HepG2 (cell line): Measurements from ENCODE around the gene UBE4A. TPM values are rescaled to one million over a fixed set of nuclear protein-coding genes. Genes with fewer than 3 reads are reported as not detected.
A peak's percentile ranks its signal among the peaks of the same experiment; 100 is the strongest.

Experiments
- ATAC-seq: fragments of 200-7000 bp; cut with Tn5 transposase; 3 replicates; pipeline ENCODE4 v1.9.1; 2020; ENCODE audit warnings: mild to moderate bottlenecking, moderate library complexity
- BruUV-seq: library from RNA; stranded (reverse); fragments of 400-500 nt; replicated peaks from 2 replicates; lab custom pipeline; 2021; lab: Mats Ljungman, UMichigan
- CTCF ChIA-PET: fragments of 300-600 bp; formaldehyde crosslinking; extraction: SDS; loops from one replicate; lab custom pipeline; 2021; ENCODE audit warnings: low total read pairs, inconsistent platforms, low intra/inter-chr PET ratio; lab: Yijun Ruan, JAX
- POLR2A ChIA-PET: fragments of 350-600 bp; sonication (Branson Sonifier 250); formaldehyde crosslinking; loops from one replicate; lab custom pipeline; 2020; ENCODE audit warnings: antibody characterized with exemption, inconsistent platforms; lab: Yijun Ruan, JAX
- DNase-seq: peaks from one replicate; pipeline ENCODE4 v3.0.0-alpha.2; 2015; ENCODE audit warnings: low spot score
- FAIRE-seq: peaks from 3 replicates; lab custom pipeline; 2011; peaks lifted over from hg19 to GRCh38; lab: Jason Lieb, UNC
- H2AFZ ChIP-seq: one replicate; pipeline ENCODE4 v1.6.1; 2011; ENCODE audit warnings: low read length, inconsistent platforms
- H3K27ac ChIP-seq: fragments of 300-600 bp; 3 replicates; pipeline ENCODE4 v1.8.0; 2011; ENCODE audit warnings: mixed run types, mild to moderate bottlenecking, mixed read lengths, low read length, inconsistent platforms; ENCODE audit not compliant: insufficient read depth; ENCODE audit errors: extremely low read length
- H3K27me3 ChIP-seq, 2 experiments: fragments of 200-600 bp in 1 of 2; 2 replicates in 1 of 2; 3 replicates in 1 of 2; pipeline versions ENCODE4 v1.6.0 to v1.8.0; 2011; ENCODE audit warnings: low read length in 2 of 2, mild to moderate bottlenecking in 2 of 2, moderate library complexity in 2 of 2, inconsistent platforms in 1 of 2; ENCODE audit not compliant: insufficient read depth in 2 of 2, control insufficient read depth in 1 of 2
- H3K36me3 ChIP-seq, 2 experiments: fragments of 200-600 bp in 1 of 2; replicated peaks in 1 of 2; 2 replicates in 1 of 2; 3 replicates in 1 of 2; pipeline versions ENCODE4 v1.5.1 to v1.8.0; 2011; ENCODE audit warnings: low read length in 2 of 2, inconsistent platforms in 1 of 2; ENCODE audit not compliant: insufficient read depth in 2 of 2, control insufficient read depth in 1 of 2
- H3K4me1 ChIP-seq: 2 replicates; pipeline ENCODE4 v1.5.1; 2012; ENCODE audit warnings: low read length, inconsistent platforms; ENCODE audit not compliant: insufficient read depth
- H3K4me2 ChIP-seq: 2 replicates; pipeline ENCODE4 v1.6.0; 2011; ENCODE audit warnings: low read depth, low read length, inconsistent platforms
- H3K4me3 ChIP-seq, 3 experiments: fragments of 200-600 bp in 1 of 3; sonication (generic), shearing (Covaris generic) in 1 of 3; replicated peaks in 1 of 3; 2 replicates each; pipeline ENCODE4 v1.5.1; 2011 to 2016; ENCODE audit warnings: low read length in 3 of 3, inconsistent platforms in 2 of 3, low read depth in 2 of 3, mild to moderate bottlenecking in 2 of 3, control low read depth in 1 of 3, mixed read lengths in 1 of 3; ENCODE audit not compliant: insufficient read depth in 1 of 3
- H3K79me2 ChIP-seq: one replicate; pipeline ENCODE4 v1.6.1; 2011; ENCODE audit warnings: low read length, inconsistent platforms; ENCODE audit not compliant: insufficient read depth
- H3K9ac ChIP-seq: 2 replicates; pipeline ENCODE4 v1.6.0; 2011; ENCODE audit warnings: mild to moderate bottlenecking, low read depth, low read length, inconsistent platforms; ENCODE audit not compliant: insufficient read depth
- H3K9me3 ChIP-seq: 2 replicates; pipeline ENCODE4 v1.5.1; 2012; ENCODE audit warnings: mild to moderate bottlenecking, low read length
- H4K20me1 ChIP-seq: 2 replicates; pipeline ENCODE4 v1.6.0; 2011; ENCODE audit warnings: inconsistent platforms, mild to moderate bottlenecking, low read length, moderate library complexity; ENCODE audit not compliant: insufficient read depth
- BCL3 ChIP-seq: sonication (generic); formaldehyde crosslinking; IDR thresholded peaks from 2 replicates; pipeline ENCODE4 v1.5.1; 2020; ENCODE audit warnings: mild to moderate bottlenecking, missing genetic modification reagents, moderate library complexity
- ETV5 ChIP-seq: IDR thresholded peaks from 2 replicates; pipeline ENCODE4 v1.6.1; 2018; ENCODE audit warnings: missing biosample characterization, missing genetic modification reagents, inconsistent platforms, borderline replicate concordance
- FOSL1 ChIP-seq: sonication (generic); formaldehyde crosslinking; IDR thresholded peaks from 2 replicates; pipeline ENCODE4 v1.9.0; 2021; ENCODE audit warnings: missing genetic modification reagents, borderline replicate concordance
- FOSL2 ChIP-seq: sonication (generic); formaldehyde crosslinking; IDR thresholded peaks from 2 replicates; pipeline ENCODE4 v1.4.0; 2020; ENCODE audit warnings: missing genetic modification reagents
- MTF1 ChIP-seq: sonication (generic); formaldehyde crosslinking; IDR thresholded peaks from 2 replicates; pipeline ENCODE4 v1.5.0; 2020; ENCODE audit warnings: missing genetic modification reagents
- RARA ChIP-seq: IDR thresholded peaks from 2 replicates; pipeline ENCODE4 v1.6.1; 2016; ENCODE audit warnings: missing genetic modification reagents, missing compliant biosample characterization
- SRF ChIP-seq: IDR thresholded peaks from 2 replicates; pipeline ENCODE4 v1.6.1; 2011; ENCODE audit warnings: mild to moderate bottlenecking, low read depth, low read length, moderate library complexity
- TIGD3 ChIP-seq: sonication (generic); formaldehyde crosslinking; IDR thresholded peaks from 2 replicates; pipeline ENCODE4 v1.5.1; 2020; ENCODE audit warnings: mild to moderate bottlenecking, missing genetic modification reagents, borderline replicate concordance
- ZGPAT ChIP-seq: IDR thresholded peaks from 2 replicates; pipeline ENCODE4 v1.6.1; 2016; ENCODE audit warnings: mild to moderate bottlenecking
- ZKSCAN5 ChIP-seq: sonication (generic); formaldehyde crosslinking; IDR thresholded peaks from 2 replicates; pipeline ENCODE4 v1.5.1; 2020; ENCODE audit warnings: mild to moderate bottlenecking, missing genetic modification reagents
- ZNF317 ChIP-seq: sonication (generic); formaldehyde crosslinking; IDR thresholded peaks from 2 replicates; pipeline ENCODE4 v1.5.0; 2020; ENCODE audit warnings: mild to moderate bottlenecking, missing genetic modification reagents
- ZNF556 ChIP-seq: sonication (generic); formaldehyde crosslinking; IDR thresholded peaks from 2 replicates; pipeline ENCODE4 v1.4.0; 2020; ENCODE audit warnings: mild to moderate bottlenecking, missing genetic modification reagents, borderline replicate concordance
- WGBS: methylation state at CpG from one replicate; pipeline ENCODE4 v1.1.6; 2017; ENCODE audit warnings: low lambda C conversion rate; 5-methylcytosine and 5-hydroxymethylcytosine counted together
- in situ Hi-C: cut with HindIII; loops from 2 replicates; pipeline ENCODE4 v1.10.0; 2017; ENCODE audit warnings: low pct_unique_long_range_greater_than_20kb; ENCODE audit not compliant: extremely low pct_ligation_motif_present
- intact Hi-C: fragments of 100-400 bp; cut with micrococcal nuclease; formaldehyde crosslinking; loops from one replicate; pipeline ENCODE4 v1.10.0; 2022; ENCODE audit not compliant: unreplicated experiment
- polyA plus RNA-seq, 8 experiments: library from polyadenylated mRNA; depleted of rRNA in 3 of 8; stranded (reverse) in 7 of 8; unstranded in 1 of 8; fragments of >200 nt; fragmentation: Illumina TruSeq in 4 of 8; extraction: Trizol in 4 of 8; gene quantifications; 2 replicates each; pipeline versions ENCODE4 v1.2.1 to v1.2.3, GENCODE V29; 2011 to 2016; ENCODE audit warnings: low read depth in 4 of 8, missing spikeins in 1 of 8, mixed read lengths in 1 of 8; ENCODE audit not compliant: insufficient read depth in 1 of 8
- total RNA-seq, 5 experiments: library from RNA; depleted of rRNA; stranded (reverse); fragments of >200 nt; fragmentation: Illumina TruSeq; extraction: Trizol; gene quantifications; 2 replicates each; pipeline ENCODE4 v1.2.3, GENCODE V29; 2016; ENCODE audit warnings: low read depth in 1 of 5
- TF ChIP-seq, protein P1 (sequence below): sonication (generic); formaldehyde crosslinking; IDR thresholded peaks from 2 replicates; pipeline ENCODE4 v1.4.0; 2020; ENCODE audit warnings: missing genetic modification reagents, borderline replicate concordance

UBE4A gene
- total and polyA plus RNA-seq, 2 of the 13 experiments (the other 11 are each of a cell fraction or from before 2014, with no cell fraction given): 15.1 to 32.7 TPM

DNA sequence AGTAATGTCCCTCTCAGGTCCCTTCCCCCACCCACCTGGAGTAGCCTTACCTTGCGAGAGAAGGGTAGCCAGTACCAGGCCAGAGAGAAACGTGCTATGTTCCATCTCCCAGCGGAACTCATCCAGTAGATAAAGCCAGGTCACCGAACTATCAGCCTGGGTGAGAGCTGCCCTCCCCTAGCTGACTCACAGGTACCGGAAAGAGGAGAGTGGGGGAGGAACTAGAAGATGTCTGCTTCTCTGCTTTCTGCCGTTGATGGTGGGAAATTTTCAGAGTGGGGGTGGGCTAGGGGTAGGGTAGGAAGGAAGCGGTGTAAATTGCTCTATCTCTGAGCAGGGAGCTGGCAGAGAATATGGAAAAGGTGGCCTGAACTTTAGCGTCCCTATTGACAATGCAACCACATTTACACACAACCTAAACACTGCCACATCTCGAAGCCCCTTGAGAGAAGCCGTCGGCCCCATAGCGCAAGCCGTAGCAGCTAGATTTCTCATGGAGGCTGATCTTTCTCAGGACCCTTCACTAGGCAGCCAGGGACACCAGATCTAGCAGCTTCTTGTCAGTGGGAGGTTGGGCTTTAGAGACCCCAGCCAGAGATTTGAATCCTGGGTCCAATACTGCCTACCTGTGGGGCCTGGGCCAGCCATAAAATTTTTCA lies 16.8 kb upstream of the UBE4A start, which contains the start of gene CD3D:
Gene CD3D (minus strand): TSS at position 203 of the 659 bp plus-strand sequence. CDS start 98 bp downstream, at position 105.
- Histone ChIP-seq H3K27me3 (peaks cover 3 to 23% of the 10 kb centered on the region in 2 experiments; a peak in 2 of 5 replicates), H3K27ac (no peak within 1 kb of the TSS), H3K4me1 (peaks cover 34% of the 10 kb centered on the region), H3K9me3 (no peaks in the 10 kb centered on the region), H3K9ac (no peak within 1 kb of the TSS), H3K36me3 (no peaks in the 10 kb centered on the region), H4K20me1 (no peaks in the 10 kb centered on the region), H2AFZ (peak within 1 kb of the TSS; percentile 25), H3K79me2 (no peaks in the 10 kb centered on the region), H3K4me3 (no peak within 1 kb of the TSS), H3K4me2 (peak within 1 kb of the TSS; percentile 33; the same call in 1 of the 2 replicates)
- ATAC-seq (peak; percentile 60), DNase-seq (peak; percentile 20), FAIRE-seq (no peak)
- no peak for TF ChIP-seq FOSL1
- TF ChIP-seq MTF1 (CRISPR knock-in tag): no peak
- no peak for TF ChIP-seq TIGD3
- 0 out of 2 replicates have a peak, but pooled peaks have one; percentile 52 for TF ChIP-seq ZNF317 (CRISPR knock-in tag)
- no peak for TF ChIP-seq ZNF556 (CRISPR knock-in tag)
- no peak for TF ChIP-seq ZGPAT (CRISPR knock-in tag)
- peak; percentile 48; the same call in 1 of the 2 replicates for TF ChIP-seq ETV5 (CRISPR knock-in tag)
- TF ChIP-seq, protein P1, sequence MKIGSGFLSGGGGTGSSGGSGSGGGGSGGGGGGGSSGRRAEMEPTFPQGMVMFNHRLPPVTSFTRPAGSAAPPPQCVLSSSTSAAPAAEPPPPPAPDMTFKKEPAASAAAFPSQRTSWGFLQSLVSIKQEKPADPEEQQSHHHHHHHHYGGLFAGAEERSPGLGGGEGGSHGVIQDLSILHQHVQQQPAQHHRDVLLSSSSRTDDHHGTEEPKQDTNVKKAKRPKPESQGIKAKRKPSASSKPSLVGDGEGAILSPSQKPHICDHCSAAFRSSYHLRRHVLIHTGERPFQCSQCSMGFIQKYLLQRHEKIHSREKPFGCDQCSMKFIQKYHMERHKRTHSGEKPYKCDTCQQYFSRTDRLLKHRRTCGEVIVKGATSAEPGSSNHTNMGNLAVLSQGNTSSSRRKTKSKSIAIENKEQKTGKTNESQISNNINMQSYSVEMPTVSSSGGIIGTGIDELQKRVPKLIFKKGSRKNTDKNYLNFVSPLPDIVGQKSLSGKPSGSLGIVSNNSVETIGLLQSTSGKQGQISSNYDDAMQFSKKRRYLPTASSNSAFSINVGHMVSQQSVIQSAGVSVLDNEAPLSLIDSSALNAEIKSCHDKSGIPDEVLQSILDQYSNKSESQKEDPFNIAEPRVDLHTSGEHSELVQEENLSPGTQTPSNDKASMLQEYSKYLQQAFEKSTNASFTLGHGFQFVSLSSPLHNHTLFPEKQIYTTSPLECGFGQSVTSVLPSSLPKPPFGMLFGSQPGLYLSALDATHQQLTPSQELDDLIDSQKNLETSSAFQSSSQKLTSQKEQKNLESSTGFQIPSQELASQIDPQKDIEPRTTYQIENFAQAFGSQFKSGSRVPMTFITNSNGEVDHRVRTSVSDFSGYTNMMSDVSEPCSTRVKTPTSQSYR (CRISPR knock-in tag): 0 out of 2 replicates have a peak, but pooled peaks have one; percentile 22
- TF ChIP-seq SRF: no peak
- TF ChIP-seq FOSL2 (CRISPR knock-in tag): peak; percentile 68
- TF ChIP-seq RARA (CRISPR knock-in tag): no peak
- no peak for TF ChIP-seq ZKSCAN5
- TF ChIP-seq BCL3 (CRISPR knock-in tag): no peak
- ChIA-PET CTCF (no interaction called here), POLR2A (no interaction called here)
- no TSS peak for BruUV-seq
- WGBS: 16% methylated on average over 8 of the region's 13 CpGs
- in situ Hi-C loops (no loop called here), intact Hi-C loops (no loop called here)
